Erythroblast (primary cell): ENCODE results near the gene SH2B2.
A peak's percentile ranks its signal among the peaks of the same experiment; 100 is the strongest.

Experiments
- DNase-seq, 2 experiments: peaks; one replicate each; lab custom pipeline; 2025; lab: John Stamatoyannopoulos, UW
- GATA1 ChIP-seq: IDR thresholded peaks from 2 replicates; pipeline ENCODE4 v1.6.1; 2011; ENCODE audit warnings: low read depth, mild to moderate bottlenecking, control low read depth, low read length, moderate library complexity
- POLR2A ChIP-seq: IDR thresholded peaks from 2 replicates; pipeline ENCODE4 v1.6.1; 2011; ENCODE audit warnings: mild to moderate bottlenecking, low read length

Gene SH2B2

GRCh38 chr7:102255501-102255900 lies 31.2 kb upstream of the SH2B2 start:
- no peak for DNase-seq
- TF ChIP-seq GATA1: no peak
- no peak for TF ChIP-seq POLR2A

GRCh38 chr7:102255916-102256315 lies 30.8 kb upstream of the SH2B2 start:
- TF ChIP-seq POLR2A: no peak
- TF ChIP-seq GATA1: no peak
- DNase-seq: no peak

GRCh38 chr7:102258073-102258748 lies 28.5 kb upstream of the SH2B2 start:
- no peak for DNase-seq
- TF ChIP-seq GATA1 (no peak), POLR2A (no peak)

GRCh38 chr7:102258749-102259107 lies 27.9 kb upstream of the SH2B2 start:
- DNase-seq: no peak
- no peak for TF ChIP-seq GATA1

- TF ChIP-seq GATA1: no peak
- no peak for TF ChIP-seq POLR2A
- no peak for DNase-seq
Measured at GRCh38 chr7:102260856-102261255, 25.8 kb upstream of the SH2B2 start.

GRCh38 chr7:102261451-102261850 lies 25.2 kb upstream of the SH2B2 start:
- no peak for DNase-seq
- no peak for TF ChIP-seq GATA1
- no peak for TF ChIP-seq POLR2A

GRCh38 chr7:102262546-102262945 lies 24.1 kb upstream of the SH2B2 start:
- DNase-seq: no peak
- TF ChIP-seq GATA1 (no peak), POLR2A (no peak)

GRCh38 chr7:102264367-102264891 lies 22.2 kb upstream of the SH2B2 start:
- DNase-seq: no peak
- TF ChIP-seq GATA1 (no peak), POLR2A (no peak)

GRCh38 chr7:102266541-102266940 lies 20.1 kb upstream of the SH2B2 start:
- no peak for TF ChIP-seq GATA1
- no peak for TF ChIP-seq POLR2A

GRCh38 chr7:102268635-102269034 lies 18.0 kb upstream of the SH2B2 start:
- TF ChIP-seq POLR2A (no peak), GATA1 (no peak)
- DNase-seq: no peak

More at GRCh38 chr7:102266541-102266940, 20.1 kb upstream of the SH2B2 start:
- DNase-seq: no peak

- DNase-seq: no peak
- TF ChIP-seq GATA1 (no peak), POLR2A (no peak)
Measured at GRCh38 chr7:102270178-102270887, 16.3 kb upstream of the SH2B2 start.

- TF ChIP-seq GATA1: no peak
- TF ChIP-seq POLR2A: no peak
- DNase-seq: no peak
Measured at GRCh38 chr7:102271158-102271798, 15.4 kb upstream of the SH2B2 start.

- peak; percentile 58 to 80 for DNase-seq
- TF ChIP-seq POLR2A (no peak), GATA1 (no peak)
Measured at GRCh38 chr7:102272075-102272916, 14.4 kb upstream of the SH2B2 start.
